DMS53 treated with DMSO at 0.1 percent for 48 hours (cell line): ENCODE results near the gene MYPOP.
A peak's percentile ranks its signal among the peaks of the same experiment; 100 is the strongest.

Source experiments
- DNase-seq: peaks from one replicate; lab custom pipeline; 2025; ENCODE audit not compliant: unreplicated experiment; lab: John Stamatoyannopoulos, UW

The MYPOP gene

DNA sequence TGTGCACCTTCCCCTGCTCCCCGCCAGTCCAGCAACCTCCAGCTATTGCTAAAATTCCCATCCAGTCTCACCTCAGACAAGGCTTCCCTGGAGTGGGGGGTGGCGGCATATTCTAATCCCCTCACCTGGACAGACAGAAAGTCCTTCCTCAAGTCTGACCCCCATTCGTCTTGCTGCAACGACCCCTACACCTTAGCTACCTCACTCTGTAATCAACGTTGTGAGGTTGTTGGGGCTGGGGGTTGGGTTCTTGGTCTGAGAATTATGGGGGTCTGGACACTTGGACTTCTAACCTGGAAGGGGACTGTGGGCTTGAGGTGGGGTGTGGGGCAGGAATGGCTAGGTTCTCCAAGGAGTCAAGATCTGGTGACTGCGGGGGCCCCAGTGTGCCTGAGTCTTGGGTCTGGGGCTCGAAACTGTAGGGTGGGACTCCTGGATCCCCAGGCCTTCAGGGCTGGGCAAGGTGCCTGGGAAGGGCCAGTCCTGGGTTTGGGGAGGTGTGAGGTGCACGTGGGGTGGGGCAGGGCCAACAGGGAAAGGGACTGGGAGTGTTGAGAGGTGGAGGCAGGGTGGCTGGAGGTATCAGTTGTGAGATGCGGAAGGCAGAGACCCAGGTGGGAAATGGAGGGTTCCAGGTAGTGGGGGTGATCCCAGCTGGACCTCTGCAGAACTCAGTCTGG, 37.0 kb downstream of the MYPOP start:
- no peak for DNase-seq

- no peak for DNase-seq
These were observed 37.8 kb downstream of the MYPOP start for GRCh38 chr19:45864629-45865082.

DNA sequence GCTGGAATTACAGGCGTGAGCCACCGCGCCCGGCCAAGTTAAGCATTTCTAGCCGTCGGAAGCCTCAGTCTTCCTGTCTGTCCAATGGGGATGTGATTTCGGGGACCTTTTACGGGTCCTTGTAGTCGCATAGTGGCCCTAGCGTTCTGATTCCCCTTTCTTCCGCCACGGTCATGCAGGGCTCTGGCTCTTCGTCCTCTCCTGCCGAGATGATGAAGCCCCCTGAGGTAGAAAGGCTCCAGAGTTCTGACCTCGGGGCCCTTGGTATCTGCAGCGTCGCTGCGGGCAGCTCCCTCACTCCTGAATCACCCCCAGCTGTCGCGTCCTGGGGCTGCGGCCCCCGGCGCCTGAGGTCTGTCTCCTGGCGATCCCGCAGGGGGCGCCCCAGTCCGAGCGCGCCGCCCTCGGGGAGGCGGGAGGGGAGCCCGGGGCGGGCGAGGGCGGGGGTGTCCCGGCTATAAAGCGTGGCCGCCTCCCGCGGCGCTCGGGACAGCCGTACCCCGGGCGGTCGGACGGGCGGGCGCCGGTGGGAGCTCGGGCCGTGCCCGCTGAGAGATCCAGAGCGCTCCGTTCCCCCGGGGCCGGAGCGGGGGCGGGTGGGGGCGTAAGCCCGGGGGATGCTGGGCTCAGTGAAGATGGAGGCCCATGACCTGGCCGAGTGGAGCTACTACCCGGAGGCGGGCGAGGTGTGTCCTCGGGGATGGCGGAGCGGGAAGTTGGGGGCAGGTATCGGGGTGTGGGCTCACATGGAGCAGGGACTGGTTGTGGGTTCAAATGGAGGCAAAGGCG, 38.4 kb downstream of the MYPOP start, which contains the start of gene FOXA3:
TSS of gene FOXA3 (plus strand) at position 487 of the 789 bp plus-strand sequence. CDS start at position 618, 131 bp downstream.
- peak; percentile 65 for DNase-seq

DNA sequence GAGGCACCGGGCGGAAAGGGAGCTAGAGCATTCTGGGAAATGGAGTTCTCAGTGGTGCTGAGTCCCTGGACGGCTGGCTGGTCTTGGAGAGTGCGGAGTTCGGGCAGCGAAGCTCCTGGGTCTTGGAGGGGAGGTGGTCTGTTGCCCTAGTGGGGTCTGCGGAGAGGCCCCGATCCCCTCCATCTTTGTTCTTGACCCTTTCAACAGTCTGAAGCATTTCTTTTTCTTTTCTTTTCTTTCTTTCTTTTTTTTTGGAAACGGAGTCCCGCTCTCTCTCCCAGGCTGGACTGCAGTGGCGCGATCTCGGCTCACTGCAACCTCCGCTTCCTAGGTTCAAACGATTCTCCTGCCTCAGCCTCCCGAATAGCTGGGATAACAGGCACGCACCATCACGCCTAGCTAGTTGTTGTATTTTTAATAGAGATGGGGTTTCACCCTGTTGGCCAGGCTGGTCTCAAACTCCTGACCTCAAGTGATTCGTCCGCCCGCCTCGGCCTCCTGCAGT, 39.0 kb downstream of the MYPOP start:
- no peak for DNase-seq

- peak; percentile 97 for DNase-seq
These were observed 39.7 kb downstream of the MYPOP start, which contains the start of gene SYMPK for GRCh38 chr19:45862564-45863334. Gene SYMPK, minus strand, starts transcription at chr19:45863147. Its CDS starts 8,652 bp downstream, at chr19:45854495.

DNA sequence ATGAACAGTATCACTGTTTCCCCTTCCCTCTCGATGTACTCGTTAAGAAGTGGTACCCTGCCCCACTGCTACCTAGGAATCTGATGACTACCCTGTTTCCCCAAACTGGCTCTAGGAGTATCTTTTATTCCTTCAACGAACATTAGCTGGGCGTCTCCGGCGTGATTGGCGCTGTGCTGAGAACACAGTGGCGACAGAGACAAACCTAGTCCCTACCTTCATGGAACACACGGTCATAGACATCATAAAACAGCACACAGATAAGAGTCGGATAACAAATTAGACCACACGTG, 40.2 kb downstream of the MYPOP start:
- no peak for DNase-seq

DNA sequence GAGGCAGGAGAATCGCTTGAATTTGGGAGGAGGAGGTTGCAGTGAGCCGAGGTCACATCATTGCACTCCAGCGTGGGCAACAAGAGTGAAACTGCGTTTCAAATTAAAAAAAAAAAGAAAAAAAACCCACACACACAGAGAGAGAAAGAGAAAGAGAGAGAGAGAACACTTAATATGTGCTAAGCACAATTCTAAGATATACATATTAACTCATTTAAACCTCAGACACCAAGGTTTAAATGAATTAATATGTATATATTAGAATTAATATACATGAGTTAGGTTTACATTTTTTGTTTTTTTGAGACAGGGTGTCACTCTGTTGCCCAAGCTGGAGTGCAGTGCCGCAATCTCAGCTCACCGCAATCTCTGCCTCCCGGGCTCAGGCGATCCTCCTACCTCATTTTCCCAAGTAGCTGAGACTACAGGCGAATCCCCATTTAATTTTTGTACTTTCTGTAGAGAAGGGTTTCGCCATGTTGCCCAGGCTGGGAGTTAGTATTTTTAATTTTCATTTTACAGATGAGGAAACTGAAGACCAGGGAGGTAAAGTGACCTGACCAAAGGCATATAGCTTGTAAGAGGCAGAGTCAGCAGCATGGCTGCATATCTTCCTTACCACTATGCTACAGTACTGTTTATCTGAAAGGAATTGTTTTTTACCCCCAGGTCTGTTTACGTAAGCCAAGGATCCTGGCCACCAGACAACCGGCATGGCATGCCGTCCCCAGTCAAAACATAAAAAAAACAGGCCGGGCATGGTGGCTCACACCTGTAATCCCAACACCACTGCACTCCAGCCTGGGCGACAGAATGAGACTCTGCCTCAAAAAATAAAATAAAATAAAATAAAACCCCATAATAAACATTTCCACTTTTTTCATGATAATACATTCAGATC, 41.8 kb downstream of the MYPOP start:
- no peak for DNase-seq

DNA sequence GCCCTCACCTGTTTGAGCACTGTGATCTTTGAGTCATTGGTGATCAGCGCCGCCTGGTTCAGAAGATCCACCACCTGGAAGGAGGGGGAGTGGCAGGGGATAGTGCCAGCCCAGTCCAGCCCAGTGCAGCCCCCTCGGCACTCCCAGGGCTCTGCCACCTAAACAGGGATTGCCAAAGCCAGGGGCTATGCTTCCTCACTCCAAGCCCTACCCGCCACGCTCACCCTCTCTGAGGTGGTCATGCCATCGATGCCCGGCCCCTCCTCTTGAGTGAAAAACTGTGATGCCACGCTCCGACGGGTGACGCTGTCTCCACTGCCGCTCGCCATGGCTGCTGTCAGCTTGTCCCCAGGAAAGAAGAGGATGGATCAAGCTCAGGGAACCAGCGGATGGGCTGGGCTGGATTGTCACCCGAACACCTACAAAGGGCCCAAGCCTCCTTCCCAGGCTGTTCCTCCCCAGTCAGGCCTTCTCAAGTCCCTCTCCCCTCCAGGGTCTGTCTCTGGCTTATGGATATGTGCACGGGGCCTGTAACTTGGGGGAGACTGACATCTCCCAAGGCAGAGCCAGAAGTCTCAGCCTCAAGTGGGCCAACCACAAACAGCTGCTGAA, 48.1 kb downstream of the MYPOP start:
- DNase-seq = no peak

- DNase-seq = no peak
These were observed 49.4 kb downstream of the MYPOP start for GRCh38 chr19:45852983-45853382.

GRCh38 chr19:45852145-45852750, 50.2 kb downstream of the MYPOP start:
- DNase-seq = no peak

- no peak for DNase-seq
These were observed 53.5 kb downstream of the MYPOP start for GRCh38 chr19:45848922-45849321.

- DNase-seq = no peak
These were observed 54.8 kb downstream of the MYPOP start for GRCh38 chr19:45847663-45848062.

GRCh38 chr19:45842198-45842597, 60.2 kb downstream of the MYPOP start:
- DNase-seq = no peak
